Spleen (tissue), 7 donors: ENCODE results near the gene AGPAT3.

Experiments
- POLR2A ChIP-seq, 3 donors: fragments of 450-650 bp; IDR thresholded peaks; one replicate each; pipeline ENCODE4 v1.5.1; 2017; ENCODE audit warnings: antibody characterized with exemption in 3 of 3, mild to moderate bottlenecking in 1 of 3
- TF ChIP-seq, protein P1 (sequence below), 11 experiments: fragments of 200-600 bp in 7 of 11; fragments of 450-650 bp in 4 of 11; sonication (generic) in 4 of 11; IDR thresholded peaks in 8 of 11; conservative IDR thresholded peaks in 3 of 11; 1 replicate in 7 of 11; 2 replicates in 4 of 11; pipeline versions ENCODE4 v1.4.0 to v1.8.0; 2016 to 2021; ENCODE audit warnings: antibody characterized with exemption in 11 of 11, inconsistent platforms in 4 of 11, mild to moderate bottlenecking in 1 of 11
- donor health status: DM: no; HTN: no; CAD: no; lungs with moderate emphysema.
- donor health status: DM: no; HTN: no; CAD: no.
- donor health status: DM: no; HTN: no; CAD: no.

DNA sequence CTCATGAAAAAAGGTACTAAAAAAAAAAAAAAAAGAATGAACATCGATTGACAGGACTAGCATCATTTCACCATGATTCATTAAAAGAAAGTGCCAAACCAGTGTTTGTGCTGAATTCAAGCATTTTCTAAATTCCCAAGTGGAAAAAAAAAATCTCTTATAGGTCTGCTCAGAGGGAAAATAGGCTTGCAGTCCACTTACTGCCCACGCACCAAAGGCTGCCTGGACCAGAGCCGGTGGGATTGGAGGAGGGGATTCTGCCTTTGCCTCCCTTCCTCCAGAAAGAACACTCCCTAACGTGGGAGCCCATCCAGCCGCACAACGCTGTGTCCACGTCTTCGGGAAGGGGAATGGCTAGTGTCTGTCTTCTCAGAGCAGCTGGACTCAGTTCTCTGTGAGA is 141.6 kb downstream of the AGPAT3 start:
- TF ChIP-seq, protein P1, sequence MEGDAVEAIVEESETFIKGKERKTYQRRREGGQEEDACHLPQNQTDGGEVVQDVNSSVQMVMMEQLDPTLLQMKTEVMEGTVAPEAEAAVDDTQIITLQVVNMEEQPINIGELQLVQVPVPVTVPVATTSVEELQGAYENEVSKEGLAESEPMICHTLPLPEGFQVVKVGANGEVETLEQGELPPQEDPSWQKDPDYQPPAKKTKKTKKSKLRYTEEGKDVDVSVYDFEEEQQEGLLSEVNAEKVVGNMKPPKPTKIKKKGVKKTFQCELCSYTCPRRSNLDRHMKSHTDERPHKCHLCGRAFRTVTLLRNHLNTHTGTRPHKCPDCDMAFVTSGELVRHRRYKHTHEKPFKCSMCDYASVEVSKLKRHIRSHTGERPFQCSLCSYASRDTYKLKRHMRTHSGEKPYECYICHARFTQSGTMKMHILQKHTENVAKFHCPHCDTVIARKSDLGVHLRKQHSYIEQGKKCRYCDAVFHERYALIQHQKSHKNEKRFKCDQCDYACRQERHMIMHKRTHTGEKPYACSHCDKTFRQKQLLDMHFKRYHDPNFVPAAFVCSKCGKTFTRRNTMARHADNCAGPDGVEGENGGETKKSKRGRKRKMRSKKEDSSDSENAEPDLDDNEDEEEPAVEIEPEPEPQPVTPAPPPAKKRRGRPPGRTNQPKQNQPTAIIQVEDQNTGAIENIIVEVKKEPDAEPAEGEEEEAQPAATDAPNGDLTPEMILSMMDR (IDR thresholded peaks at IDR 0.05 in 8 of 11, conservative IDR thresholded peaks at IDR 0.05 in 3 of 11): no peak
- TF ChIP-seq POLR2A (IDR thresholded peaks at IDR 0.05): no peak
